Glomerular endothelial cell (primary cell): Measurements from ENCODE around the gene POLL. TPM values are rescaled to one million over a fixed set of nuclear protein-coding genes. Genes with fewer than 3 reads are reported as not detected.

ENCODE experiments used
- DNase-seq: peaks from one replicate; pipeline ENCODE4 v3.0.0-alpha.2; 2011; ENCODE audit warnings: low read depth, low spot score; ENCODE audit errors: extremely low read depth
- total RNA-seq: library from RNA; depleted of rRNA; stranded (reverse); fragments of >200 nt; gene quantifications from 2 replicates; pipeline ENCODE4 v1.2.3, GENCODE V29; 2015

POLL gene
- total RNA-seq, 1 donor from 2014 or later, result 24.7 TPM

DNA sequence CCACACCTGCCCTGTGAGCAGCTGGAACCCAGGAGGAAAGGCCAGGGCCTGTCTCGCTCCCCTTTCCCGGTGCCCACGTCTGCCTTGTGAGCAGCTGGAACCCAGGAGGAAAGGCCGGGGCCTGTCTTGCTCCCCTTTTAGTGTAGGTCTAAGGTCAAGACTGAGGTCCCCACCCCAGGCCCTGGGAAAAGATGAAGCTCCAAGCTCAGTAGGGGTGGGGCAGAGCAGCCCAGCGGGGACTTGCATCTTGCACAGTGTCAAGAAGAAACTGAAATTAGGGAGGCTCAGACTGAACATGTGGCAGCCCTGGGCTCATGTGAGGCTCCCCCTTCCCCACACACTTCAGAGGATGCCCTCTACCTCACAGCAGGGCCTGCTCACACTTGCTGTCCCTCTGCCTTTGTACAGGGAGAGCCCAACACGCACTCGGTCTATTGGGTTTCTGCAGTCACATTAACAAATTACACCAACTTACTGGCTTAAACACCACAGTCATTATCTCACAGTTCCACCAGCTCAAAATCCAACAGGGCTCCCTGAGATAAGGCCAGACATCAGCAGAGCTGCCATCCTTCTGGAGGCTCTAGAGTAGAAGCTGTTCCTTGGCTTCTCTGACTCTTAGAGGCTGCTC, 12.4 kb downstream of the POLL start:
- no peak for DNase-seq

- no peak for DNase-seq
These were observed 13.0 kb downstream of the POLL start for GRCh38 chr10:101575091-101575490.

GRCh38 chr10:101573885-101574753, 13.9 kb downstream of the POLL start:
- no peak for DNase-seq

DNA sequence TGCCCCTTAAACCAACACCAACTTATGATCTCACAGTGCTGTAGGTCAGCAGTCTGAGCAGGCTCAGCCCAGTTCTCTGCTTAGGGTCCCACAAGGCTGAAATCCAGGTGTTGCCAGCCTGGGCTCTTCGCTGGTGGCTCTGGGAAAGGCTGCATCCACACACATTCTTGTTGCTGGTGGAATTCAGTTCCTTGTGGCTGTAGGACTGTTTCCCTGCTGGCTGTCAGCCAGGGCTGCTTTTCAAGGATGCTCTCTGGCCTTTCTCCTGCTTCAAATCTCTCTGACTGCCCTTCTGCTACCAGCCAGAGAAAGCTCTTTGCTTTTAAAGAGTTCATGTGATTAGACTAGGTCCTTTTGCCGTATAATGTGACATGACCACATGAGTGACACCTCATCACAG, 15.3 kb downstream of the POLL start:
- no peak for DNase-seq

GRCh38 chr10:101572126-101572525, 15.9 kb downstream of the POLL start:
- no peak for DNase-seq

- no peak for DNase-seq
These were observed 16.7 kb downstream of the POLL start for GRCh38 chr10:101571271-101571925.

- DNase-seq, result no peak
These were observed 17.4 kb downstream of the POLL start for GRCh38 chr10:101570428-101571270.

DNA sequence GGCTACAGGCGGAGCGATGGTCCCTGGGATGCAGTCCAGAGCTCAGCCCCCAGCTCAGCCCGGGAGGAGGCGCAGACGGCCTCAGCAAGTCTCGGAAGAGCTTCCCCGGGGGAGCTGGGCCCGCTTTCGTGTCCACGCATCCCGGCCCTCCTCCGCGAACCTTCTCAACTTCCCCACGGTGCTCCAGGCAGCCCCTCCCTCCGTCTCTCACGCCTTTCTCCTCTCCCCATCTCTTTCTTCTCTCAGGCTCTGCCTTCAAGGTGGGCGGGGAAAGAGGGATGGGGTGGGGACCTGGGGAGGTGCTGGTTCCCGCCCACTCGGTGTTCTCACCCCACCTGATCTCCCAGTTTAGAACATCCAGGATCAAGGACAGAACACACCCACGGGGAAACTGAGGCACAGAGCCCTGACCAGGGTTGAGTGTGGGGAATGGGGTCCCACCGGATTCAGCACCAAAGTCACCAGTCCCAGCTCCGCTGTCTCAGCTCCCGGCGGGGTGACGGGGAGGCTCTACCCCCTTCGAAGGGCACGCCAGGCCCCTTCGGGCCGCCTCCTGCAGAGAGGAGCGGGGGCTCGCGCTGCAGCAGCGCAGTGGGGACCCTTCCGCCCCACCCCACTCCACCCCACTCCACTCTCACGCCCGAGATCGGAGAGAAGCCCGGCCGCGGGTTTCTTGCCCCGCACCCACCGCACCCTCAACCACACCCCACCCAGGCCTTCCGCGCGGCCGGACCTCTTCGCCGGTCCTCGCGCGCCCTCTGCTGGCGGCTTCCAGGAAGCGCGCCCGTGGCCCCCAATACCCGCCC, 18.2 kb downstream of the POLL start:
- no peak for DNase-seq

- DNase-seq, result no peak
These were observed 18.8 kb downstream of the POLL start for GRCh38 chr10:101569323-101569621.

DNA sequence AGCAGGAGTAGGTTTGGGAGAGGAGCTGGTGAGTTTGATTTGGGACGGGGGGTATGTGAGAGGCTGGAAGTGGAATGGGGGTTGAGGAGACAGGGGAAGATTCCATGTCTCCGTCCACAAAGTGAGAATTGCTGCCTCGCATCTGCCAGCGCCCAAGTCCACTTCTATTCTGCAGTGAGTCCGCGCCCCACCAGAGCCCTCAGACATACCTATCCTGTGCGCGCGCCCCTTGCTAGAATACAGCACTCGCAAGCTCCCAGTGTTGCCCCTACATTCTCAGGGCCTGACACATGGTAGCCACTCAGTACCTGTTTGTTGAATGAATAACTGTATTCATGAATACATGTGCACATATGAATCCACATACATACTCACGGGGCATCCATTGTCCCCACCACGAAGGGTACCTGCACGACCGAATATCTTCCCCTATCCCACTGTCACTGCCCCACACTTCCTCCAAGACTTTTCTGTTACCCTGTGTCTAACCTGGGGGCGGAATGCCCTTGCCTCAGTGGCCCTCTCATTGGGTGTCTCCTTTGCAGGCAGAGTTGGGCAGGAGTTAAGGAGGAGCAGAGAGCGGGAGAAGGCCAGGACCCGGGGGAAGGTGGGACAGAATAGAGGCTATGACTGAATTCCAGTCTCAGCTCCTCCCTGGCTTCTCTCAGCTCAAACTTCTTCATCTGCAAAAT, 19.9 kb downstream of the POLL start:
- DNase-seq, result no peak

- DNase-seq, result no peak
These were observed 20.7 kb downstream of the POLL start for GRCh38 chr10:101567165-101568006.

DNA sequence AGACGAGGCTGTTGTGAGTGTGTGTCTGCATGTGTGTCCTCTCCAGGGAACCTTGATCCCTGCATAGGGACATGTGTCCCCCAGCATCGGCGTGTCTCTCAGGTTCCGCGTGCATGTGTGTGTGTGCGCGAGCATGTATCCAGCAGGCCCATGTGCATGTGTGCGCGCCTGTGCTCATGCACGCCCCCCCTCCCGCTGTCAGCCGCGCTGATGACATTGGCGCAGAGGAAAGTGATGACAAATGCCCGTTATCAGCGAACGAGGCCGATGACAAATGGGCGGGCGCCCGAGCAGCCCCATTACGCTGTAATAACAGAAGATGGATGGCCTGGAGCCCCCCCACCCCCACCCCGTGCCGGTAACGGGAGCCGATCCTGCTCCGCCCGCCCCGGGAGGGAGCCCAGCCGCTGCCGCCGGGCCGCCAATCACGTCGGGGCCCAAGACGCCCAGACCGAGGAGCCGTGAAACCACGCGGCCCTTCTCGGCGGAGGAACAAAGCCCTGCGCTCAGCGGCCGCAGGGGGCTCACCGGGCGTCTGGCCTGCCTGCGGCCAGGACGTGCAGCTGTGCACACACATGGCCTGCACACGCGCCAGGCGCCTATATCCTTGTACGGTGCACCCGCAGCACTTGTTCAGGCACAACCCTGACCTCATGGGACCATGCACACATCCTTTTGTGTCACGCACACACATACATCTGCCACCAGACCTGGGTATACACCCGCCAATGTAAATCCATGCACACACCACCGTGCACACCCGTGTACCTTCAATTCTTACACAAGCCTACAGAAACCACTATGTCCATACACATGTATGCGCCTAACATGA, 21.5 kb downstream of the POLL start:
- DNase-seq, result no peak

DNA sequence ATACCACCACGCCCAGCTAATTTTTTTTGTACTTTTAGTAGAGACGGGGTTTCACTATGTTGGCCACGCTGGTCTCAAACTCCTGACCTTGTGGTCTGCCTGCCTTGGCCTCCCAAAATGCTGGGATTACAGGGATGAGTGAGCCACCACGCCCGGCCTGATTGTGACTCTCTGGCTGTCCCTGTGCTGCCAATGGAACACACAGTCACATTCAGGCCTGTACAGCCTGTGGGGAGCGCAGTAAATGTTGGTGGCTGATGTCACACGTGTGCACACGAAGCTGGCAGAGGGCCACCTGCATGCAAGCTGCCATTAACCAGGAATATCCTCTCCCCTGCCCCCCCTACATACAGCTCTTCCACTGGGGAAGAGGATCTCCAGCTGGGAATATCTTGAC, 22.1 kb downstream of the POLL start:
- no peak for DNase-seq

DNA sequence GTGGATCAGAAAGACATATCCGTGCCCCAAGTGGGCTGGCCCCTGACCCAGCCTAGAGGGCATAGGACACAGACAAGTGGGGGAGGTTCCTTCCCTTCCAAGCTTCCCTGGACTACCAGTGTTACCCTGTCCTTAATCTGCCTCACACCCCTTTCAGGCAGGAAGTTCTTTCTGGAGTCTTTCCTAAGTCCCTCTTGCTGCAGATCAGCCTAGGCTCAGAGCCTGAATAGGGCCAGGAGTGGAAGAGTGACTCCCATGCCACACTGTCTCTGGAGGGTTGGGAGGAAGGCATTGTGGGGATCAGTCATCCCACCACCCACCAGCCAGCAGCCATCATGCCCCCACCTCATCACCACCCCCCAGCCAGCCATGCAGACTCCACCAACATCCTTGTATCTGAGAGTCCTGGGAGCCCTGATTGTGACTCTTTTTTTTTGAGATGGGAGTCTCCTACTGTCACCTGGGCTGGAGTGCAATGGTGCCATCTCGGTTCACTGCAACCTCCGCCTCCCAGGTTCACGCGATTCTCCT, 22.6 kb downstream of the POLL start:
- DNase-seq, result no peak

DNA sequence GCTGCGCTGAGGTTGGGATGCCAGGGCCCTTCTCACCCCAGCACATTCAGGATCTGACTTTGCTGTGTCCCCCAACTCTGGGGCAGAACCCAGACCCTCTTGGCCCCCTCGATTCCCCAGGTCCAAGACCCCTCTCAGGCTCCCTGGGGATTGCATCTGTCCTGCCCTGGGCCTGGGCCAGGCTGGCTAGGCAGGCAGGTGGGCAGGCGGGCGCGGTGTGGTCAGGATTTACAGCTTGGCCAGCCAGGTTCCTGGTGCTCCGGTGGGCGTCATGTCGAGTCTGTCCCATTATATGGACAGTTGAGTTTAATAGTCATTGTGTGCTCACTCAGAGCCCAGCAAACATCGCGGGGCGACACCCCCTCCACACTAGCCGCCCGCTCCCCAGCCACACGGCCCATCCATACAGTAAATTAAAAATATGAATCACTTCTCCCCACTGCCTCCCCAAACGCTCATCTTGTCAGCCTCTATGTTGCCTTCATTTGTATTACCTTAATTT, 23.5 kb downstream of the POLL start:
- DNase-seq, result no peak

- DNase-seq, result no peak
These were observed 24.5 kb downstream of the POLL start for GRCh38 chr10:101563497-101564040.

- no peak for DNase-seq
These were observed 25.1 kb downstream of the POLL start for GRCh38 chr10:101563007-101563406.
